Fibroblast of pulmonary artery (primary cell): ENCODE results near the gene GSTM2.
"Not testable (repeated sequence)": the region's sequence is repeated elsewhere in the genome, so short reads cannot be mapped to it uniquely, and the experiment has no call there.

Source experiments
- DNase-seq: peaks from one replicate; pipeline ENCODE4 v3.0.0-alpha.2; 2010; ENCODE audit warnings: low read depth
- H3K4me3 ChIP-seq: replicated peaks from 2 replicates; pipeline ENCODE4 v1.5.1; 2011; ENCODE audit warnings: low read depth, mild to moderate bottlenecking, control low read depth, low read length, moderate library complexity
- CTCF ChIP-seq: IDR thresholded peaks from 2 replicates; pipeline ENCODE4 v1.5.1; 2011; ENCODE audit warnings: mild to moderate bottlenecking, control low read depth, low read length, inconsistent platforms; ENCODE audit errors: missing control alignments

Gene GSTM2

GRCh38 chr1:109664671-109665070 lies 3.2 kb upstream of the GSTM2 start:
- no peak overlapping the region for H3K4me3 ChIP-seq
- no peak for DNase-seq
- TF ChIP-seq CTCF, result no peak

- no peak for DNase-seq
- TF ChIP-seq CTCF, result no peak
- peak overlapping the region; percentile 60 for H3K4me3 ChIP-seq
These were observed 392 bp downstream of the GSTM2 start for GRCh38 chr1:109668123-109668775.

GRCh38 chr1:109669246-109669948 lies 1.5 kb downstream of the GSTM2 start:
- TF ChIP-seq CTCF, result no peak
- H3K4me3 ChIP-seq, result no peak overlapping the region
- no peak for DNase-seq

GRCh38 chr1:109669949-109670302 lies 2.1 kb downstream of the GSTM2 start:
- not testable (repeated sequence) for H3K4me3 ChIP-seq, DNase-seq

GRCh38 chr1:109671067-109671466 lies 3.2 kb downstream of the GSTM2 start:
- H3K4me3 ChIP-seq, result no peak overlapping the region
- no peak for DNase-seq
- TF ChIP-seq CTCF, result no peak

GRCh38 chr1:109673861-109674260 lies 6.0 kb downstream of the GSTM2 start:
- DNase-seq, H3K4me3 ChIP-seq: not testable (repeated sequence)

GRCh38 chr1:109676683-109677381 lies 9.0 kb downstream of the GSTM2 start:
- not testable (repeated sequence) for H3K4me3 ChIP-seq, DNase-seq

- H3K4me3 ChIP-seq, result no peak overlapping the region
- DNase-seq, result no peak
- no peak for TF ChIP-seq CTCF
These were observed 9.6 kb downstream of the GSTM2 start for GRCh38 chr1:109677459-109677858.

GRCh38 chr1:109678637-109679036 lies 10.8 kb downstream of the GSTM2 start:
- DNase-seq, H3K4me3 ChIP-seq: not testable (repeated sequence)

GRCh38 chr1:109684777-109685176 lies 16.9 kb downstream of the GSTM2 start:
- DNase-seq, result not testable (repeated sequence)

GRCh38 chr1:109685399-109685798 lies 17.5 kb downstream of the GSTM2 start:
- not testable (repeated sequence) for DNase-seq, H3K4me3 ChIP-seq

More at GRCh38 chr1:109684777-109685176, 16.9 kb downstream of the GSTM2 start:
- not testable (repeated sequence) for H3K4me3 ChIP-seq

- H3K4me3 ChIP-seq, DNase-seq: not testable (repeated sequence)
These were observed 18.0 kb downstream of the GSTM2 start for GRCh38 chr1:109685890-109686289.
